ENCODE measurements around the gene STAC3.

The STAC3 gene

GRCh38 chr12:57235017-57235727 lies 15.8 kb downstream of the STAC3 start:
- DNase-seq: no peak

DNA sequence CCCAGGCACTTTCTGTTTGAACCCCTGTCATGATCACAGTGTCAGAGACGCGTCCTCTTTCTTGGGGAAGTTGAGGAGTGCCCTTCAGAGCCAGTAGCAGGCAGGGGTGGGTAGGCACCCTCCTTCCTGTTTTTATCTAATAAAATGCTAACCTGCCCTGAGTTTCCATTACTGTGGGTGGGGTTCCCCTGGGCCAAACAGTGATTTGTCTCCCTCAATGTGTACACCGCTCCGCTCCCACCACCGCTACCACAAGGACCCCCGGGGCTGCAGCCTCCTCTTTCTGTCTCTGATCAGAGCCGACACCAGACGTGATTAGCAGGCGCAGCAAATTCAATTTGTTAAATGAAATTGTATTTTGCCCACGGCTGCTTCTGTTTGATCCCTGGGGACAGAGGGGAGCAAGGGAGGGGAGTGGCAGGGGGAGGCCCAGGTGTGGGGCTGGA lies 16.4 kb downstream of the STAC3 start:
- peak; percentile 32 for DNase-seq

DNA sequence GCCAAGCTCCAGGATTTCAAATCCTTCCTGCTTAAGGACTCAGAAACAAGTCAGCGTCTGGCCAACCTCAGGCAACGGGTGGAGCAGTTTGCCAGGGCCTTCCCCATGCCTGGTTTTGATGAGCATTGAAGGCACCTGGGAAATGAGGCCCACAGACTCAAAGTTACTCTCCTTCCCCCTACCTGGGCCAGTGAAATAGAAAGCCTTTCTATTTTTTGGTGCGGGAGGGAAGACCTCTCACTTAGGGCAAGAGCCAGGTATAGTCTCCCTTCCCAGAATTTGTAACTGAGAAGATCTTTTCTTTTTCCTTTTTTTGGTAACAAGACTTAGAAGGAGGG lies 16.8 kb downstream of the STAC3 start:
- no peak for DNase-seq

- DNase-seq: no peak
Observed at GRCh38 chr12:57233357-57234232, 17.4 kb downstream of the STAC3 start.

GRCh38 chr12:57232156-57232756 lies 18.7 kb downstream of the STAC3 start:
- no peak for DNase-seq

DNA sequence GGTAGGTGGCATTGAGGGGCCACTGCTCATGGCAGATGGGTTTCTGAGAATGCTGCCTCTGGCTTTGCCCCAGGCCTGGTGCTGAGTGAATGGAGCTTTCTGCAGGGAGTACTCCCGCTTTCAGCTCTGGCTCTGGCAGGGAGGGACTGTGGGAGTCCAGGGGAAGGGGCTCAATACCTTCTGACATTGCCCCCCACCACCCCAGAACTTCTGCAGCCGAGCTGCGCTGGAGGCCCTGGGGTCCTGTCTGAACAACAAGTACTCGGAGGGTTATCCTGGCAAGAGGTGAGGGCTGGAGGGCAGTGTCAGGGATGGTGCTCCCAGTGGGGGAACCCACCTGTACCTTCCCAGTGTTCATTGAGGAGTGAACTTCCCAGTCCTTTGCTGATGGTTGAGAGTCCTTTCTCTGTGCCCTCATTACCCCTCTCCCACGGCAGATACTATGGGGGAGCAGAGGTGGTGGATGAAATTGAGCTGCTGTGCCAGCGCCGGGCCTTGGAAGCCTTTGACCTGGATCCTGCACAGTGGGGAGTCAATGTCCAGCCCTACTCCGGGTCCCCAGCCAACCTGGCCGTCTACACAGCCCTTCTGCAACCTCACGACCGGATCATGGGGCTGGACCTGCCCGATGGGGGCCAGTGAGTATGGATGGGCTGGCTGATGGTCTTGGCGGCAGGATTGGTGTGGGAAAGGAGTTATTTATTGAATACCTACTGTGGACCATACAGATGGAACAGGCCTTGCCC lies 19.5 kb downstream of the STAC3 start:
- DNase-seq: no peak

DNA sequence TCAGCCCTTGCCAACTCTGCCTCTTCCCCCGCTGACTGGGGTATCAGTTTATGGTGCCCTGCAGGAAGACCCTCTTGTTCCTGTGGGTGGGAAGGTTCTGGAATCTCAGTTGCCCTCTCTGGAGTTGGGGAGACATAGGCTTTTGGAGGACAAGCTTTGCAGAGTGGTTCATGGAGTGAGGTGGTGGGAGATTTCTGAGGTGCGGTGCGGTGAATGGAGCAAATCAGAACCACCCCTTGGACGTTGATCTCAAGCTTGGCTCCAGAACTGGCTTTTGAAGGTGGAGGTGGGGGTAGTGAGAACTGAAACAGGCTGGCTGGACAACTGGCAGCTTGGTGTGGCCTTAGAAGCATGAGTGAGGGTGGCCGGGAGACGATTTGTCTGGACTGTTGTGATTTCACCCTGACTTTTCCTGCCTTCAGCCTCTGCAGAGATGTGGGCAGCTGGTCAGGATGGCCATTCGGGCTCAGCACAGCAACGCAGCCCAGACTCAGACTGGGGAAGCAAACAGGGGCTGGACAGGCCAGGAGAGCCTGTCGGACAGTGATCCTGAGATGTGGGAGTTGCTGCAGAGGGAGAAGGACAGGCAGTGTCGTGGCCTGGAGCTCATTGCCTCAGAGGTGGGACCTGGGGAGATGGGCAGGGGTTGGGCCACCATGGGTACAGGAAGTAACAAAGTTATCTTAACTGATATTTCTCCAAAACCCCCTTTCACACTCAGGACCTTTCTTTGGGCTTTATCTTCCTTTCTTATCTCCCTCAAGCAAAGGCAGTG lies 20.4 kb downstream of the STAC3 start:
- peak; percentile 30 for DNase-seq

- peak; percentile 89 for DNase-seq
Observed at GRCh38 chr12:57229634-57230380, 21.2 kb downstream of the STAC3 start, which contains the start of gene SHMT2. Gene SHMT2 (plus strand): TSS chr12:57229711. CDS start chr12:57229779, 68 bp downstream.

DNA sequence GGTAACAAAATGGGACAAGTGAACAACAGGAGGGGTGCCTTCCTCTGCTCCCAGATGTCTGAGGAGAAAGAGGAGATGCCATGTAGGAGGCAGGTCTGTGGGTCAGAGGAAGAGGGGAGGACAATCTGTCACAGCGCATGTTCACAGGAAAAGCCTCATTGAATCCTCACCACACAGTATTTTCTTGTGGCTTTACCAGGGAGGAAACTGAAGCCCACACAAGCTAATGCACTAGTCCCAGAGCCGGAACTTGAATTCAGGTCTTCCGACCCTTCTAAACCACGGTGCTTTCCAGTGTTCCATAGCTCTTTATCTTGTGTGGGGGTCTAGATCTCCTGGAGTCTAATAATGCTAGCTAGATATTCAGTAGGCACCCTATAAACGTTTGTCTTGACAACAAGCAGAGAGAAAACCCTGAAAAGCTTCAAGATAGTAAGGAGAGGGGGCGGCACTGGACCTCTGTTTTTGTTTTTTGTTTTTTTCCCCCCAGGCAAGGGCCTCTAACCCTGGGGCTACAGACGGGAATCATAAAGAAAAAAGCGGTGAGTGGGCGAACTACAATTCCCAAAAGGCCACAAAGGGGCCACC lies 21.8 kb downstream of the STAC3 start:
- no peak for DNase-seq

DNA sequence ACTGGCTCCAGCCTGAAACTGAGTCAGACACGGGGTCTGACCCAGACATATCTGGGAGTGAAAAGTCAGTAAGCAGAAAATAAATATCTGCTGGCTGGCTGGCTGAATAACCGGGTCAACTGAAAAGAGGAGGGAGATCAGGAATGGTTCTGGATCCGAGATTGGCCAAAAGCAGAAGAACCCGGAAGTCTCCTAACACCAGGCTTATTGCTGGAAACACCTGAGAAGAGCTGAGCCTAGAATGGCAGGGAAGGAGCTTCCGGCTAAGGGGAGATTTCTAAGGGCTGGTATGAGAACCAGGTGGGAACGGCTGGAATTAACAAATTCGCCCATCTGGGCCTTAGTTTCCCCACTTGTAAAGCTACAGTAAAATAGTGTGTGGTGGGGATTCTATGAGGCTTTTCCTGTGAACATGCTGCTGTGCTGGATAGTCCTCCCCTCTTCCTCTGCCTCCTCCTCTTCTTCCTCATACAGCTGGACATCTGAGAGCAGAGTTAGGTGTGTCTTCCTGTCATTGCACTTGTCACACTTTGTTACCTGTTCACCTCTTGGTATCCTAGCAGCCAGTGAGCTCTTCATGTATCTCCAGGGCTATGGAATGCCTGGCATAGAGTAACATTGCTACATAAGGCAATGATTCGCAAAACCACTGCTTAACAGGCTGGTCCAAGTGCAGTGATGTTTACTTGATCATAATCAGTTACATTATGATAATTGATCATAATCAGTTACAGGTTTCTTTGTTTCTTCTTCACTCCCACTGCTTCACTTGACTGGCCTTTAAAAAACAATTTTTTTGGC lies 23.5 kb downstream of the STAC3 start:
- no peak for DNase-seq

- peak; percentile 27 for DNase-seq
Observed at GRCh38 chr12:57226588-57227314, 24.2 kb downstream of the STAC3 start.

DNA sequence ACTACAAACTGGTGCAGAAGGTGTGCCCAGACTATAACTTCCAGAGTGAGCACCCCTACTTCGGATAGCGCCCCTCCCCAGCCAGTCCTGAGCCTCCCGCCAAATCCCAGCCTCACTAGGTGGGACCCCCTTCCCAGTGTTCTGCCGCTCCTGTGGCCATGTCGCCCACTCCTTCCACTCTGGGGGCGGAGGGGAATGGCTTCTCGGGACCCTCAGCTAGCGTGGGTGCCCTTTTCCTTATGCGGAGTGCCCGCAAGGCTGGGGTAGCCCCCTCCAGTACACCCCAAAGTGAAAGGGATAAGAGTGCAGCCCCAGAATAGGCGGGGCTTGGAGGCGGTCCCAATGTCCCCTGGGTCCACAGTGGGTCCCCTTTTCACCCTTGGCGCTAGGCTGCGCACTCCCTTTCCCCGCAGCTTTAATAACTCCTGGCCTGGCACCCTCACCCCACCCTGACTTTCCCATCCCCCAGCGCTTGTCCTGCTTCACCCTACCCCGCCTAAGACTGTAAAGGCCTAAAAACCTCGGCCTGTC lies 25.2 kb downstream of the STAC3 start:
- peak; percentile 28 for DNase-seq

DNA sequence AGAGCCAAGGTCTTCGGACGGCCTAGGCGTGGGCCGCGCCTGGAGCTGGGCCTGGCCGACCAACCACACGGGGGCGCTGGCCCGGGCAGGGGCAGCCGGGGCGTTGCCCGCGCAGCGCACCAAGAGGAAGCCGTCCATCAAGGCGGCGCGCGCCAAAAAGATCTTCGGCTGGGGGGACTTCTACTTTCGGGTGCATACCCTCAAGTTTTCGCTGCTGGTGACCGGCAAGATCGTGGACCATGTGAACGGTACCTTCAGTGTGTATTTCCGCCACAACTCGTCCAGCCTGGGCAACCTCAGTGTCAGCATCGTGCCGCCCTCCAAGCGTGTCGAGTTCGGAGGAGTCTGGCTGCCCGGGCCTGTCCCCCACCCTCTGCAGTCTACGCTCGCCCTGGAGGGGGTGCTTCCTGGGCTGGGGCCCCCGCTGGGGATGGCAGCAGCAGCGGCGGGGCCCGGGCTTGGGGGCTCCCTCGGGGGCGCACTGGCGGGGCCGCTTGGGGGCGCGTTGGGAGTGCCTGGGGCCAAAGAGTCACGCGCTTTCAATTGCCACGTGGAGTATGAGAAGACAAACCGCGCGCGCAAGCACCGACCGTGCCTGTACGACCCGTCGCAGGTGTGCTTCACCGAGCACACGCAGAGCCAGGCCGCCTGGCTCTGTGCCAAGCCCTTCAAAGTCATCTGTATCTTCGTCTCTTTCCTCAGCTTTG lies 25.9 kb downstream of the STAC3 start:
- DNase-seq: peak; percentile 73

DNA sequence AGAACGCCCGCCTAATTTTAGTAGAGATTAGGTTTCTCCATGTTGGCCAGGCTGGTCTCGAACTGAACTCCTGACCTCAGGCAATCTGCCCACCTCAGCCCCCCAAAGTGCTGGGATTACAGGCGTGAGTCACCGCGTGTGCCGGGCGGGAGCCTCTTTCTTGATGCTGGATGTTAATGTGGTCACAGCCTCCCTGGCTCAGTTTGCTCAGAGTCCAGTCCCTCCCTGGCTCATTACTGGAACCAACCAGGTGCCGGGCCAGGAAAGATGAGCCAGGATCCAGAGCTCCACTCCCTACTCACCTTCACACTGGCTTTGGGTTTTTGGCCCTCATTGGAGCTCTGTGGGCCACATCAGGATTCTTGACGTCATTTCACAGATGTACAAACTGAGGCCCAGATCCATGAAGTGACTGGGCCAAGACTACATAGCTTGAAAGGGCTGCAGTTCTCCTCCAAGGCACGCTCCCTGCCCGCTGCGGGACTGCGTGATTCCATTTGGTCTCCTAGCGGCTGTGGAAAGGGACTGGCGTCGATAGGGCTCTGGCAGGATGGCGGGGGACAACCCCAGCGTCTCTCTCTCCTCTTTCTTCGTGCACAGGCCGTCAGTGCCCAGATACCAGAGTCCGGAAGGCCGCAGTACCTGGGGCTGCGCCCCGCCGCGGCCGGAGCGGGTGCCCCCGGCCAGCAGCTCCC lies 26.6 kb downstream of the STAC3 start:
- DNase-seq: no peak

DNA sequence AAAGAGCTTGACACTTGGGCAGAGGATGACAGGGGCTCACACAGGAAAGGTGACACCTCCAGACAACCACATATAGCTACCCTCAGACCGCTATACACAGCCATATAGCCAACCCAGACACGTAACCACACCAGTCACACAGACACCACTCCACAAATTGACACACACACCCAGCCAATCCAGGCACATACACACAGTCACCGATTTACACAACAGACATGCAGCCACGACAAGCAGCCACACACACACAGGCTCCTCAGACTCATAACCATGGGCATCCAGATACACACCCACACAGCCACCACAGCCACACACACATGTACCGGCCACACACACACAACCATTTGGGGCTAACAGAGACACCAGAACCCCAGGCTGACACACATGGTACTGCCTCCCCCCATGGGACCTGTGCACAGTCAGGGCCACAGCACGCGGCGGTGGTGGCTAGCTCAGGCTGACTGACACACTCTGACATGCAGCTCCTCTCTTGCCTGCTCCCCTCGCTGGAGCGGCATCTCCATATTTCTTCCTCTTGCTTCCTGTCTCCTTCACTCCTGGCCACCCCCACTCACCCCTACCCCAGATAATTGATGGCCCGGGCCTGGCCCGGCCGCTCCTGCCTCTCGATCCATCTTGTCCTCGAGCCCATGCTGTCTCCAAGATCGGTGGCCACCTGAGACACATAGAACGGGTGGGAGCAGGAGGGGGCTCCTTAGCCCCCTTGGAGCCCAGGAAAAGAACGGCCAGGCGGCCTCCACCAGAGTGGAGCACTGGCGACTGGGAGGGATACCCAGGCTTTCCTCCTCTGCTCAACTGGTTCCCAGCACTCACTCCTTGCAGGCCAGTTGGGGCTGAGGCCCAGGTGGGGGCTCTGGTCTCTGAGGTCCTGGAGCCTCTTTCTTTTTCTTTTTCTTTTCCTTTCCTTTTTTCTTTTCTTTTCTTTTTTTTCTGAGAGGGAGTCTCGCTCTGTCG lies 27.5 kb downstream of the STAC3 start:
- DNase-seq: peak; percentile 28
